ENCODE results near the gene RECQL5.

DNA sequence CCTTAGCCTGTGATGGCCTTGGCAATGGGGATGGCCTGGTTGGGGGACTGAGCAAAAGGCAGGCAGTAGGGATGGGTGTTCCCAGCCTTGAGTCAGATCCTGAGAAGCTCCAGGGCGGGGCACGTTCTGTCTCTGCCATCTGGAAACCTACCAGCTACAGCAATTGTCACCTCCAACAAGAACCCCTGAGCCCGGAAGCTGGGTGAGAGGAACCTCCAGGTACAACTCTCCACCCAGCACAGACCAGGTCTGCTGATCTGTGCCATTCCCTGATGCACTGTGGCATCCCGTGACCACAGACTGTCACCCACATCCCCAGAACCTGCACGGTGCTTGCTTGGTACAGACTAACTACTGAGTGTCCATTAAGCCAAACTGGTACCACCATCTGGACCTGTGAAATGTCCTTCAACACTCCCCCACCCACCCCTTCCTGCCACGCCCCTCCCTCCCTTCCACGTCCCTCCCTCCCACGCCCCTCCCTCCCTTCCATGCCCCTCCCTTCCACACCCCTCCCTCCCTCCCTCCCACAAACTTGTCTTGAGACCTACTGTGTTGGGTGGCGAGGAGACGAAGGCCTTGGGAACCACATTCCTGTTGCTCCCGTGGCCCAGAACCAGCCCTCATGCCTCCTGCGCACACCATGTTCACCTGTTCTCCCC is 62.8 kb downstream of the RECQL5 start:
- TF ChIP-seq, protein P1, sequence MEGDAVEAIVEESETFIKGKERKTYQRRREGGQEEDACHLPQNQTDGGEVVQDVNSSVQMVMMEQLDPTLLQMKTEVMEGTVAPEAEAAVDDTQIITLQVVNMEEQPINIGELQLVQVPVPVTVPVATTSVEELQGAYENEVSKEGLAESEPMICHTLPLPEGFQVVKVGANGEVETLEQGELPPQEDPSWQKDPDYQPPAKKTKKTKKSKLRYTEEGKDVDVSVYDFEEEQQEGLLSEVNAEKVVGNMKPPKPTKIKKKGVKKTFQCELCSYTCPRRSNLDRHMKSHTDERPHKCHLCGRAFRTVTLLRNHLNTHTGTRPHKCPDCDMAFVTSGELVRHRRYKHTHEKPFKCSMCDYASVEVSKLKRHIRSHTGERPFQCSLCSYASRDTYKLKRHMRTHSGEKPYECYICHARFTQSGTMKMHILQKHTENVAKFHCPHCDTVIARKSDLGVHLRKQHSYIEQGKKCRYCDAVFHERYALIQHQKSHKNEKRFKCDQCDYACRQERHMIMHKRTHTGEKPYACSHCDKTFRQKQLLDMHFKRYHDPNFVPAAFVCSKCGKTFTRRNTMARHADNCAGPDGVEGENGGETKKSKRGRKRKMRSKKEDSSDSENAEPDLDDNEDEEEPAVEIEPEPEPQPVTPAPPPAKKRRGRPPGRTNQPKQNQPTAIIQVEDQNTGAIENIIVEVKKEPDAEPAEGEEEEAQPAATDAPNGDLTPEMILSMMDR (IDR thresholded peaks at IDR 0.05; ENCODE audit: poor library complexity, severe bottlenecking) = no peak
- TF ChIP-seq EZH2 (IDR thresholded peaks at IDR 0.05; ENCODE audit: borderline replicate concordance, insufficient read depth, low read length, poor library complexity, severe bottlenecking) (no peak), POLR2AphosphoS5 (IDR thresholded peaks at IDR 0.05) (no peak), RAD21 (conservative IDR thresholded peaks at IDR 0.05) (no peak)
- TF ChIP-seq, protein P2, sequence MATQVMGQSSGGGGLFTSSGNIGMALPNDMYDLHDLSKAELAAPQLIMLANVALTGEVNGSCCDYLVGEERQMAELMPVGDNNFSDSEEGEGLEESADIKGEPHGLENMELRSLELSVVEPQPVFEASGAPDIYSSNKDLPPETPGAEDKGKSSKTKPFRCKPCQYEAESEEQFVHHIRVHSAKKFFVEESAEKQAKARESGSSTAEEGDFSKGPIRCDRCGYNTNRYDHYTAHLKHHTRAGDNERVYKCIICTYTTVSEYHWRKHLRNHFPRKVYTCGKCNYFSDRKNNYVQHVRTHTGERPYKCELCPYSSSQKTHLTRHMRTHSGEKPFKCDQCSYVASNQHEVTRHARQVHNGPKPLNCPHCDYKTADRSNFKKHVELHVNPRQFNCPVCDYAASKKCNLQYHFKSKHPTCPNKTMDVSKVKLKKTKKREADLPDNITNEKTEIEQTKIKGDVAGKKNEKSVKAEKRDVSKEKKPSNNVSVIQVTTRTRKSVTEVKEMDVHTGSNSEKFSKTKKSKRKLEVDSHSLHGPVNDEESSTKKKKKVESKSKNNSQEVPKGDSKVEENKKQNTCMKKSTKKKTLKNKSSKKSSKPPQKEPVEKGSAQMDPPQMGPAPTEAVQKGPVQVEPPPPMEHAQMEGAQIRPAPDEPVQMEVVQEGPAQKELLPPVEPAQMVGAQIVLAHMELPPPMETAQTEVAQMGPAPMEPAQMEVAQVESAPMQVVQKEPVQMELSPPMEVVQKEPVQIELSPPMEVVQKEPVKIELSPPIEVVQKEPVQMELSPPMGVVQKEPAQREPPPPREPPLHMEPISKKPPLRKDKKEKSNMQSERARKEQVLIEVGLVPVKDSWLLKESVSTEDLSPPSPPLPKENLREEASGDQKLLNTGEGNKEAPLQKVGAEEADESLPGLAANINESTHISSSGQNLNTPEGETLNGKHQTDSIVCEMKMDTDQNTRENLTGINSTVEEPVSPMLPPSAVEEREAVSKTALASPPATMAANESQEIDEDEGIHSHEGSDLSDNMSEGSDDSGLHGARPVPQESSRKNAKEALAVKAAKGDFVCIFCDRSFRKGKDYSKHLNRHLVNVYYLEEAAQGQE (IDR thresholded peaks at IDR 0.05; ENCODE audit: borderline replicate concordance) = no peak

Data from neural cell (in vitro differentiated cells).